HEK293 (cell line): Measurements from ENCODE around the gene TMEM79.

Source experiments
- CTCF ChIA-PET: fragments of 350-600 bp; formaldehyde crosslinking; extraction: SDS; loops from one replicate; lab custom pipeline; 2021; ENCODE audit warnings: antibody characterized with exemption; lab: Yijun Ruan, JAX
- POLR2A ChIA-PET: fragments of 300-600 bp; formaldehyde crosslinking; extraction: SDS; loops from one replicate; lab custom pipeline; 2020; ENCODE audit warnings: antibody characterized with exemption, inconsistent platforms; lab: Yijun Ruan, JAX
- H3K27ac ChIP-seq: fragments of 200-500 bp; sonication (Bioruptor generic); 2 replicates; pipeline ENCODE4 v1.5.1; 2014; ENCODE audit warnings: low read depth, low read length, control low read depth, inconsistent platforms; ENCODE audit errors: extremely low read depth
- H3K36me3 ChIP-seq, 2 experiments: fragments of 200-500 bp in 1 of 2; sonication (Bioruptor generic) in 1 of 2; 1 replicate in 1 of 2; 2 replicates in 1 of 2; pipeline ENCODE4 v1.5.1; 2014 to 2017; ENCODE audit warnings: inconsistent platforms in 2 of 2, low read length in 2 of 2; ENCODE audit not compliant: control insufficient read depth in 2 of 2, insufficient read depth in 1 of 2
- H3K4me1 ChIP-seq: fragments of 200-500 bp; sonication (Bioruptor generic); 2 replicates; pipeline ENCODE4 v1.5.1; 2014; ENCODE audit warnings: mild to moderate bottlenecking, low read length, inconsistent platforms; ENCODE audit not compliant: control insufficient read depth, insufficient read depth
- H3K4me3 ChIP-seq: 2 replicates; pipeline ENCODE4 v1.5.1; 2011; ENCODE audit warnings: low read depth, mild to moderate bottlenecking, control low read depth, low read length, moderate library complexity
- H3K9me3 ChIP-seq: fragments of 200-500 bp; sonication (Bioruptor generic); 2 replicates; pipeline ENCODE4 v1.5.1; 2014; ENCODE audit warnings: low read depth, low read length, inconsistent platforms; ENCODE audit not compliant: control insufficient read depth, insufficient read depth
- KLF1 ChIP-seq: fragments of 450-650 bp; formaldehyde crosslinking; IDR thresholded peaks from 2 replicates; pipeline ENCODE4 v1.5.1; 2016; ENCODE audit warnings: missing biosample characterization, missing genetic modification characterization
- KLF7 ChIP-seq: fragments of 450-650 bp; formaldehyde crosslinking; IDR thresholded peaks from 2 replicates; pipeline ENCODE4 v1.5.1; 2016; ENCODE audit warnings: missing biosample characterization, missing genetic modification characterization, borderline replicate concordance
- SCRT2 ChIP-seq: fragments of 450-650 bp; formaldehyde crosslinking; IDR thresholded peaks from 2 replicates; pipeline ENCODE4 v1.5.1; 2016; ENCODE audit warnings: missing biosample characterization, missing genetic modification characterization
- ZNF121 ChIP-seq: fragments of 450-650 bp; formaldehyde crosslinking; IDR thresholded peaks from 2 replicates; pipeline ENCODE4 v1.5.1; 2016; ENCODE audit warnings: missing biosample characterization, missing genetic modification characterization
- ZNF175 ChIP-seq: fragments of 450-650 bp; formaldehyde crosslinking; IDR thresholded peaks from 2 replicates; pipeline ENCODE4 v1.5.1; 2016; ENCODE audit warnings: missing biosample characterization, missing genetic modification characterization
- ZNF449 ChIP-seq: fragments of 450-650 bp; formaldehyde crosslinking; IDR thresholded peaks from 2 replicates; pipeline ENCODE4 v1.5.1; 2017; ENCODE audit warnings: missing biosample characterization, mild to moderate bottlenecking, missing genetic modification characterization, moderate library complexity
- ZNF521 ChIP-seq: fragments of 450-650 bp; formaldehyde crosslinking; IDR thresholded peaks from 2 replicates; pipeline ENCODE4 v1.5.1; 2017; ENCODE audit warnings: missing biosample characterization, mild to moderate bottlenecking, missing genetic modification characterization
- ZNF548 ChIP-seq: fragments of 450-650 bp; formaldehyde crosslinking; IDR thresholded peaks from 2 replicates; pipeline ENCODE4 v1.5.1; 2016; ENCODE audit warnings: missing biosample characterization, missing genetic modification characterization
- ZNF610 ChIP-seq: fragments of 450-650 bp; formaldehyde crosslinking; IDR thresholded peaks from 2 replicates; pipeline ENCODE4 v1.5.1; 2016; ENCODE audit warnings: missing biosample characterization, missing genetic modification characterization, borderline replicate concordance
- ZNF660 ChIP-seq: fragments of 450-650 bp; IDR thresholded peaks from 2 replicates; pipeline ENCODE4 v1.5.1; 2018; ENCODE audit warnings: missing biosample characterization, mild to moderate bottlenecking, missing genetic modification characterization
- ZNF664 ChIP-seq: fragments of 450-650 bp; formaldehyde crosslinking; IDR thresholded peaks from 2 replicates; pipeline ENCODE4 v1.5.1; 2016; ENCODE audit warnings: missing biosample characterization, missing genetic modification characterization
- ZNF670 ChIP-seq: fragments of 450-650 bp; formaldehyde crosslinking; IDR thresholded peaks from 2 replicates; pipeline ENCODE4 v1.5.1; 2016; ENCODE audit warnings: missing biosample characterization, missing genetic modification characterization, low read depth
- ZNF776 ChIP-seq: fragments of 450-650 bp; formaldehyde crosslinking; IDR thresholded peaks from 2 replicates; pipeline ENCODE4 v1.5.0; 2017; ENCODE audit warnings: missing biosample characterization, missing genetic modification characterization, borderline replicate concordance

The TMEM79 gene

GRCh38 chr1:156260896-156261295 lies 23.2 kb upstream of the TMEM79 start:
- ChIA-PET CTCF (interaction anchor here (1.1 kb wide), 1 partner anchor 29 kb away, joined by 3 read pairs; no protein-coding TSS in a partner anchor), POLR2A (no interaction called here)
- TF ChIP-seq ZNF121 (tag by site-specific recombination) (no peak), KLF7 (tag by site-specific recombination) (no peak)
- Histone ChIP-seq H3K27ac (no peak overlapping the region), H3K4me3 (no peak overlapping the region), H3K9me3 (no peaks in the 10 kb centered on the region), H3K4me1 (no peaks in the 10 kb centered on the region), H3K36me3 (peaks cover 55 to 96% of the 10 kb centered on the region in 2 experiments)

- H3K9me3 ChIP-seq = no peaks in the 10 kb centered on the region
- no peak overlapping the region for H3K4me3 ChIP-seq
- 0 out of 2 replicates have a peak, but pooled peaks have one; percentile 23 for TF ChIP-seq KLF1
- no peak for TF ChIP-seq ZNF660
- H3K36me3 ChIP-seq = peaks cover 64 to 97% of the 10 kb centered on the region in 2 experiments
- ChIA-PET CTCF (interaction anchor here (0.8 kb wide), 1 partner anchor 17 kb away, joined by 3 read pairs; no protein-coding TSS in a partner anchor), POLR2A (interaction anchor here (0.7 to 1.3 kb wide), 2 partner anchors 11 kb away, joined by 3 read pairs; no protein-coding TSS in a partner anchor)
- H3K4me1 ChIP-seq = no peaks in the 10 kb centered on the region
- no peak overlapping the region for H3K27ac ChIP-seq
Observed at GRCh38 chr1:156262461-156263287, 21.5 kb upstream of the TMEM79 start.

GRCh38 chr1:156263288-156263655 lies 20.9 kb upstream of the TMEM79 start:
- Histone ChIP-seq H3K4me1 (no peaks in the 10 kb centered on the region), H3K4me3 (no peak overlapping the region), H3K27ac (no peak overlapping the region), H3K9me3 (no peaks in the 10 kb centered on the region), H3K36me3 (peaks cover 66 to 97% of the 10 kb centered on the region in 2 experiments)
- TF ChIP-seq ZNF548 = no peak
- TF ChIP-seq ZNF776 (tag by site-specific recombination) = no peak
- CTCF ChIA-PET = interaction anchor here (0.8 kb wide), 1 partner anchor 17 kb away, joined by 3 read pairs; no protein-coding TSS in a partner anchor
- POLR2A ChIA-PET = interaction anchor here (1.3 kb wide), 1 partner anchor 12 kb away, joined by 3 read pairs; no protein-coding TSS in a partner anchor

- Histone ChIP-seq H3K4me3 (no peak overlapping the region), H3K9me3 (no peaks in the 10 kb centered on the region), H3K27ac (no peak overlapping the region), H3K36me3 (peaks cover 66 to 94% of the 10 kb centered on the region in 2 experiments), H3K4me1 (no peaks in the 10 kb centered on the region)
- ChIA-PET POLR2A (no interaction called here), CTCF (no interaction called here)
- TF ChIP-seq ZNF175 (tag by site-specific recombination) (no peak), ZNF664 (tag by site-specific recombination) (no peak), ZNF521 (no peak), ZNF610 (tag by site-specific recombination) (no peak), ZNF670 (tag by site-specific recombination) (no peak), SCRT2 (tag by site-specific recombination) (0 out of 2 replicates have a peak, but pooled peaks have one; percentile 13), ZNF548 (no peak), ZNF449 (tag by site-specific recombination) (no peak)
Observed at GRCh38 chr1:156266051-156266450, 18.1 kb upstream of the TMEM79 start.
